HG03280 (cell line): ENCODE results near the gene KEL.

Source experiments
- ATAC-seq: cut with Tn5 transposase; IDR thresholded peaks from one replicate; pipeline ENCODE4 v1.9.1; 2021; ENCODE audit warnings: mild to moderate bottlenecking, moderate library complexity; ENCODE audit not compliant: unreplicated experiment

The KEL gene

GRCh38 chr7:142901426-142902259 lies 60.5 kb downstream of the KEL start:
- no peak for ATAC-seq

- no peak for ATAC-seq
Measured at GRCh38 chr7:142899661-142900060, 62.5 kb downstream of the KEL start.

GRCh38 chr7:142898377-142899170 lies 63.6 kb downstream of the KEL start:
- no peak for ATAC-seq

- no peak for ATAC-seq
Measured at GRCh38 chr7:142897691-142898090, 64.5 kb downstream of the KEL start.

- no peak for ATAC-seq
Measured at GRCh38 chr7:142896741-142897379, 65.3 kb downstream of the KEL start.

- ATAC-seq: no peak
Measured at GRCh38 chr7:142896151-142896550, 66.0 kb downstream of the KEL start.

- ATAC-seq: no peak
Measured at GRCh38 chr7:142894985-142895593, 67.1 kb downstream of the KEL start.

GRCh38 chr7:142894112-142894984 lies 67.8 kb downstream of the KEL start:
- ATAC-seq: no peak

- ATAC-seq: no peak
Measured at GRCh38 chr7:142892951-142893350, 69.2 kb downstream of the KEL start.

- ATAC-seq: no peak
Measured at GRCh38 chr7:142891490-142892082, 70.6 kb downstream of the KEL start.
